ENCODE measurements around the gene NALCN. TPM values are rescaled to one million over a fixed set of nuclear protein-coding genes. Genes with fewer than 3 reads are reported as not detected.

NALCN gene
- total RNA-seq, 6 experiments from 2014 or later, result 0.09 to 0.81 (median 0.25) TPM

- Histone ChIP-seq H3K4me3 (no peak overlapping the region), H3K9me3 (no peaks in the 10 kb centered on the region), H3K27me3 (no peaks in the 10 kb centered on the region), H3K27ac (no peak overlapping the region), H3K36me3 (no peaks in the 10 kb centered on the region), H3K4me1 (no peaks in the 10 kb centered on the region)
- no peak for DNase-seq
- intact Hi-C loops (cut with DNase I), result no loop called here
- TF ChIP-seq, protein P1, sequence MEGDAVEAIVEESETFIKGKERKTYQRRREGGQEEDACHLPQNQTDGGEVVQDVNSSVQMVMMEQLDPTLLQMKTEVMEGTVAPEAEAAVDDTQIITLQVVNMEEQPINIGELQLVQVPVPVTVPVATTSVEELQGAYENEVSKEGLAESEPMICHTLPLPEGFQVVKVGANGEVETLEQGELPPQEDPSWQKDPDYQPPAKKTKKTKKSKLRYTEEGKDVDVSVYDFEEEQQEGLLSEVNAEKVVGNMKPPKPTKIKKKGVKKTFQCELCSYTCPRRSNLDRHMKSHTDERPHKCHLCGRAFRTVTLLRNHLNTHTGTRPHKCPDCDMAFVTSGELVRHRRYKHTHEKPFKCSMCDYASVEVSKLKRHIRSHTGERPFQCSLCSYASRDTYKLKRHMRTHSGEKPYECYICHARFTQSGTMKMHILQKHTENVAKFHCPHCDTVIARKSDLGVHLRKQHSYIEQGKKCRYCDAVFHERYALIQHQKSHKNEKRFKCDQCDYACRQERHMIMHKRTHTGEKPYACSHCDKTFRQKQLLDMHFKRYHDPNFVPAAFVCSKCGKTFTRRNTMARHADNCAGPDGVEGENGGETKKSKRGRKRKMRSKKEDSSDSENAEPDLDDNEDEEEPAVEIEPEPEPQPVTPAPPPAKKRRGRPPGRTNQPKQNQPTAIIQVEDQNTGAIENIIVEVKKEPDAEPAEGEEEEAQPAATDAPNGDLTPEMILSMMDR (IDR thresholded peaks at IDR 0.05), result no peak
- no peak for TF ChIP-seq POLR2A (IDR thresholded peaks at IDR 0.05)
- ATAC-seq, result no peak
- WGBS (ENCODE audit: insufficient coverage, low coverage, low lambda C conversion rate, missing lambda C conversion rate), result 38% methylated on average over 1 of the region's 1 CpG
Measured at GRCh38 chr13:101292711-101293110, 123.6 kb downstream of the NALCN start.

DNA sequence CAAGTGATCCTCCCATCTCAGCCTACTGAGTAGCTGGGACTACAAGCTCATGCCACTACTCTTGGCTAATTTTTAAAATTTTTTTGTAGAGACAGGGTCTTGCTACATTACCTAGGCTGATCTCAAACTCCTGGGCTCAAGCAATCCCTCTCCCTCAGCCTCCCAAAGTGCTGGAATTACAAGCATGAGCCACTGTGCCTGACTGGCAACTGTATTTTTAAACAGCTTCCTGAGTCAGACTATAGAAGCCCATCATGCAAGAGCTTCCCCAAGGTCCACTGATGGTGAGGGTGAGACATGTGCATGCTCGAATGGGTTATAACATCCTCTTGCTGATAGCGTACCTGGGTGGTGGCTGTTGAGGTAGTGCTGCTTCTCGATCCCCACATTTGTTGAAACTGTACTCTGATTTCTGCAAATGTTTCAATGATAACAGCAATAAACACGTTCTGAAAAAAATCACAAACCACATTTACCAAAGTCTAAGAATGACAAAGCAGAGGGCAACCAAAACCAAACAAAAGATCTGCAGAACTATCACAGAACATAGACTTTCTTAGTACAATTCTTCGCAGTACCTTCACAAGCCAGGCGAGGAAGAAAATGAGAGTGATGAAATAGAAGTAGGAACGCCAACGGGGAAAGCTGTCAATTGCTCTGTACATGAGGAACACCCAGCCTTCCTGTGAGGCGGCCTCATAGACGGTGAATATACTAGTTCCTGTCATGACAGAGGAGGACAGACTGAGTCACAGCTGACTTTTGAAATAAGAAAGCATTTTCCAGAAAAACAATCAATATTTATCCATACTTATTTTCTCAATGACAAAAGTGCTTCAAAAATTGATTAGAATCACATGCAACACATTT is 124.4 kb downstream of the NALCN start:
- no peaks in the 10 kb centered on the region for H3K9me3 ChIP-seq
- no peak overlapping the region for H3K27ac ChIP-seq
- no peaks in the 10 kb centered on the region for H3K36me3 ChIP-seq
- H3K4me3 ChIP-seq, result no peak overlapping the region
- DNase-seq (no peak), ATAC-seq (no peak)
- H3K4me1 ChIP-seq, result no peaks in the 10 kb centered on the region
- no peaks in the 10 kb centered on the region for H3K27me3 ChIP-seq
- TF ChIP-seq POLR2A (IDR thresholded peaks at IDR 0.05), result no peak
- intact Hi-C loops (cut with DNase I), result no loop called here
- 45% methylated on average over 10 of the region's 10 CpGs for WGBS (ENCODE audit: insufficient coverage, low coverage, low lambda C conversion rate, missing lambda C conversion rate)

- no peak for DNase-seq
- Histone ChIP-seq H3K9me3 (no peaks in the 10 kb centered on the region), H3K4me1 (no peaks in the 10 kb centered on the region), H3K4me3 (no peak overlapping the region), H3K36me3 (no peaks in the 10 kb centered on the region), H3K27me3 (no peaks in the 10 kb centered on the region), H3K27ac (no peak overlapping the region)
- TF ChIP-seq, protein P1 (IDR thresholded peaks at IDR 0.05), result no peak
- TF ChIP-seq POLR2A (IDR thresholded peaks at IDR 0.05), result no peak
- no peak for ATAC-seq
- WGBS (ENCODE audit: insufficient coverage, low coverage, low lambda C conversion rate, missing lambda C conversion rate), result 64% methylated on average over 2 of the region's 2 CpGs
- intact Hi-C loops (cut with DNase I), result no loop called here
Measured at GRCh38 chr13:101291206-101291605, 125.1 kb downstream of the NALCN start.

DNA sequence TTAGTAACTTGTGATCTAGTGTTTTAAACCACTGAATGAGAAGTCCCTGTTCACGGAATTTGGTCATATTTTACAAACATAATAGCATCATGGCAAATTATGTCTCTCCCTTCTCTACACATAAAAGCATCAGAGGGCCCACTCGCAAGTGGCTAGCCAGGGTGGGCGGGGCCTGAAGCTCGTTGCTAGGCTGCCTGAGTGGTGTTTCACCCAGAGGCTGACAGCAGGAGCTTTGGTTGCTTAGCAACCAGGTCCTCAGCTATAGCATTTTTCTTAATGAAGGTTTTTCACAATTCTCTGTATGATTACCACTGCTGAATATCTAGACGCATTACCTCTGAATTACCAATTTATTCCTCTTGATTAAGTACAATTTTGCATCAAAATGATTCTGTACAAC is 126.5 kb downstream of the NALCN start:
- no peaks in the 10 kb centered on the region for H3K4me1 ChIP-seq
- H3K36me3 ChIP-seq, result no peaks in the 10 kb centered on the region
- no peak overlapping the region for H3K4me3 ChIP-seq
- WGBS (ENCODE audit: insufficient coverage, low coverage, low lambda C conversion rate, missing lambda C conversion rate), result 13% methylated on average over 5 of the region's 5 CpGs
- no peak for TF ChIP-seq POLR2A (IDR thresholded peaks at IDR 0.05)
- TF ChIP-seq, protein P1 (IDR thresholded peaks at IDR 0.05), result no peak
- H3K27ac ChIP-seq, result no peak overlapping the region
- intact Hi-C loops (cut with DNase I), result no loop called here
- no peaks in the 10 kb centered on the region for H3K27me3 ChIP-seq
- H3K9me3 ChIP-seq, result no peaks in the 10 kb centered on the region
- ATAC-seq, result no peak
- no peak for DNase-seq

- no peak for ATAC-seq
- no peaks in the 10 kb centered on the region for H3K36me3 ChIP-seq
- intact Hi-C loops (cut with DNase I), result no loop called here
- no peaks in the 10 kb centered on the region for H3K4me1 ChIP-seq
- DNase-seq, result no peak
- TF ChIP-seq, protein P1 (IDR thresholded peaks at IDR 0.05), result no peak
- TF ChIP-seq POLR2A (IDR thresholded peaks at IDR 0.05), result no peak
- H3K4me3 ChIP-seq, result no peak overlapping the region
- 50% methylated on average over 3 of the region's 3 CpGs for WGBS (ENCODE audit: insufficient coverage, low coverage, low lambda C conversion rate, missing lambda C conversion rate)
- H3K27me3 ChIP-seq, result no peaks in the 10 kb centered on the region
- no peaks in the 10 kb centered on the region for H3K9me3 ChIP-seq
- H3K27ac ChIP-seq, result no peak overlapping the region
Measured at GRCh38 chr13:101283782-101284181, 132.5 kb downstream of the NALCN start.

All from right lobe of liver (tissue), 6 donors.